GM12864 (cell line): ENCODE measurements around the gene HEBP1.

Source experiments
- DNase-seq: peaks from one replicate; pipeline ENCODE4 v3.0.0-alpha.2; 2011; ENCODE audit warnings: low read depth
- H3K4me3 ChIP-seq: 2 replicates; pipeline ENCODE4 v1.5.1; 2011; ENCODE audit warnings: mild to moderate bottlenecking, low read depth, low read length, control low read depth
- TF ChIP-seq, protein P1 (sequence below): IDR thresholded peaks from 2 replicates; pipeline ENCODE4 v1.5.1; 2011; ENCODE audit warnings: low read depth, mild to moderate bottlenecking, moderate library complexity, low read length, control low read depth, inconsistent platforms; ENCODE audit errors: missing control alignments

HEBP1 gene

DNA sequence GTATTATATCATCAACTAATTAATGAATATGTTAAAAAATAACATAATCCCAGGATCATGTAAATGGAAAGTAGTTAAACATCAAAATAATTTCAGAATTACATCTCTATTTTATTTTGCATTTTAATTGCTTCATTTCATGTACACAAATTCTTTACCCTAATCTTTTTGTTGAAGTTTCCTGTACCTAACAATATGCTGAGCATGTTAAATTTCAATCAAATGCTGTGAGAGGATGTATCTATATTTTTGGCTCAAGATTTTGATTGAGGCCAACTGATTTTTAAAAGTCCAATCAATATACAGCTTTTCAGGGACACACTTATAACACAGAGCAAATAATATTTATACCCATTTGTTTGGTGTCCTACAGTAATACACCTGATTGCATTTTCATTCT is 54.5 kb downstream of the HEBP1 start:
- H3K4me3 ChIP-seq, result no peak overlapping the region
- no peak for DNase-seq
- TF ChIP-seq, protein P1, sequence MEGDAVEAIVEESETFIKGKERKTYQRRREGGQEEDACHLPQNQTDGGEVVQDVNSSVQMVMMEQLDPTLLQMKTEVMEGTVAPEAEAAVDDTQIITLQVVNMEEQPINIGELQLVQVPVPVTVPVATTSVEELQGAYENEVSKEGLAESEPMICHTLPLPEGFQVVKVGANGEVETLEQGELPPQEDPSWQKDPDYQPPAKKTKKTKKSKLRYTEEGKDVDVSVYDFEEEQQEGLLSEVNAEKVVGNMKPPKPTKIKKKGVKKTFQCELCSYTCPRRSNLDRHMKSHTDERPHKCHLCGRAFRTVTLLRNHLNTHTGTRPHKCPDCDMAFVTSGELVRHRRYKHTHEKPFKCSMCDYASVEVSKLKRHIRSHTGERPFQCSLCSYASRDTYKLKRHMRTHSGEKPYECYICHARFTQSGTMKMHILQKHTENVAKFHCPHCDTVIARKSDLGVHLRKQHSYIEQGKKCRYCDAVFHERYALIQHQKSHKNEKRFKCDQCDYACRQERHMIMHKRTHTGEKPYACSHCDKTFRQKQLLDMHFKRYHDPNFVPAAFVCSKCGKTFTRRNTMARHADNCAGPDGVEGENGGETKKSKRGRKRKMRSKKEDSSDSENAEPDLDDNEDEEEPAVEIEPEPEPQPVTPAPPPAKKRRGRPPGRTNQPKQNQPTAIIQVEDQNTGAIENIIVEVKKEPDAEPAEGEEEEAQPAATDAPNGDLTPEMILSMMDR, result no peak

DNA sequence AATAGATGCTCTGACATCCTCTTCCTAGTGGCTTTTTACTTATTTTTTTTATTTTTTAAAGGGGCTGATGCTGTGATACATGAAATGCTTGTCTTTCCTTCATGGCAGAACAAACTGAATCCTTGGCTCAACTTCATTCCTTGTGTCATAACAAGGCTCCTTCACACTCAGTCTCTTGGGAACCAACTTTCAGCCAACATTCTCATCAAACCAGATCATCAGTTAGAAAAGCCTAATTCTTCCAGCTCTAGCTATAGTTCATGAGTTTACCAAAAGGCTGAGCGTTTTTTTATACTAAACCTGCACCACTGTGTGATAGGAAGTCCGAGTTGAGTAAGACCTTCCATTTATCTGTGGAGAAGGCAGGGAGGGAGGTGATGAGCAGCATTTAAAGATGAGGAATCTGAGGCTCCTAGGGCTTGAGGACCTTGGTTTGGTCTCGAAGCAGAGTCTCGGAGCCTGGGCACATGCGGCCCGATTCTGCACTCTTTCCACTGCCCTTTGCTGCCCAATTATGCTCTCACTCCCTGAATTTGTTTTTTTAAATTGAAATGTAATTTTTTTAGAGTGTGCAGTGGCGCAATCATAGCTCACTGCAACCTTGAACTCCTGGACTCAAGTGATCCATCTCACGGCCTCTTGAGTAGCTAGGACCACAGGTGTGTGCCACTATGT is 56.3 kb downstream of the HEBP1 start:
- no peak overlapping the region for H3K4me3 ChIP-seq
- TF ChIP-seq, protein P1, result no peak
- DNase-seq, result no peak

DNA sequence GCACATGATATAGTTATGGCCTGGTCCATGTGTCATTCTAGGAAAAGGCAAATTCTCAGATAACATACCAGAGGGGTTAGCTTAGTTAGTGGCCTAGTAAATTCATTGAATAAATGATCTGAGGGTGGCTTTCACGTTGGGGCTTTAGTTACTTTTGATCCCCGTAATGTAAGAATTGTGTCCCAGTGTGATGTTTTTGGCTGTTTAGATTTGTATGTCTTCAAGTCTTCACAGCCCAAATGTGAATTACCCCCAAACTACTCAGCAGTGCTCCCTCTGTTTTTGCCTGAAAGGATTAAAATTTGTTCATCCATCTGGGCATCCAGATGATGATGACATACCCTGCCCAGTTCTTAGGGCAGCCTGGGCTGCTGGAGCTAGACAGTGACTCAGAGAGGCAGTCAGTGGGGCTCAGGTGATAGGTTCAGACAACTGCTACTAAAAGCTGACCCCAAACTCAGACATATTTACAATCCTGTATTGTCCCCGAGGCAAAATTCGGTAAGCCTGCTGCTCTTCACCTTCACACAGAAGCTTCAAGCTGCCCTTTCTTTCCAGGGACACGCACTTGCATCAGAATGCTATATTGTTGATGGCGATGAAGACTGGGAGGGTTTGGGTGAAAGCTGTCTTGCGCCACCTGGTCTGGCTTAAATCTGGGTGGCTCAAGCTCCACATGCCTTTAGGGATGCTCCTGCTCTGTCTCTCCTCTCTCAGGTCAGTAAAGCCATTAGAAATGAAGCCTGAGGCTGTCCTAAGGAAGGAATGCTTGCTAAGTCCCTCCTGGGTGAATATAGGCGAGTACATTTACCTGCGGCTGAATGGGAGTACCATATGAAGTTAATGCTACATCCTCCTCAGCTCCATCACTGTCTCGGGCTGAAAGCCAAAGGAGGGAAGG is 58.4 kb downstream of the HEBP1 start:
- H3K4me3 ChIP-seq, result no peak overlapping the region
- DNase-seq, result no peak
- TF ChIP-seq, protein P1, result no peak

DNA sequence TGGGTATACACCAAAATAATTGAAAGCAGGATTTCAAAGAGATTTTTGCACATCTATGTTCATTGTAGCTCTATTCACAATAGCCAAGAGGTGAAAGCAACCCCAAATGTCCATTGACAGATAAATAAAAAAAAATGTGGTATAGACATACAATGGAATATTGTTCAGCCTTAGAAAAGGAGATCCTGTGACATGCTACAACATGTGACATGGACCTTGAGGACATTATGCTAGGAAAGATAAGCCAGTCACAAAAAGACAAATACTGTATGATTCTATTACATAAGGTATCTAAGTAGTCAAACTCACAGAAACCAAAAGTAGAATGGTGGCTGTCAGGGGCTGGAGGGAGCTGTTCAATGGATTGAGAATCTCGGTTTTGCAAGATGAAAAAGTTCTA is 60.2 kb downstream of the HEBP1 start:
- no peak for DNase-seq
- no peak overlapping the region for H3K4me3 ChIP-seq
- TF ChIP-seq, protein P1, result no peak

DNA sequence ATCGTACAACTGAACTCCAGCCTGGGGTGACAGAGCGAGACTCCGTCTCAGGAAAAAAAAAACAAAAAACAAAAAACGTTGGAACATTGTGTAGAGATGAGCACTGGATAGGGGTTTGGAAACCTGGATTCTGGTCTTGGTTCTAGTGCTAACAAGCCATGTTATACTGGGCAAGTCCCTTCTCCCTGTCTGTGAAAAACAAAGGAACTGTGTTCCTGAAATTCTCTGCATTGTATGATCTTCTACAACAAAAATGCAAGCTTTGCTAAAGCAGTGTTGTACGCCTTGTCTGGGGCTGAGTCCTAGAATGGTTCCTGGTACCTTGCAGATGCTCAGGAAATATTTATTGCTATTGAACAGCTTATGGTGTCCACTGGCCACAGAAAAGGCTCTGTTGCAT is 61.5 kb downstream of the HEBP1 start:
- TF ChIP-seq, protein P1, result no peak
- no peak overlapping the region for H3K4me3 ChIP-seq
- no peak for DNase-seq

DNA sequence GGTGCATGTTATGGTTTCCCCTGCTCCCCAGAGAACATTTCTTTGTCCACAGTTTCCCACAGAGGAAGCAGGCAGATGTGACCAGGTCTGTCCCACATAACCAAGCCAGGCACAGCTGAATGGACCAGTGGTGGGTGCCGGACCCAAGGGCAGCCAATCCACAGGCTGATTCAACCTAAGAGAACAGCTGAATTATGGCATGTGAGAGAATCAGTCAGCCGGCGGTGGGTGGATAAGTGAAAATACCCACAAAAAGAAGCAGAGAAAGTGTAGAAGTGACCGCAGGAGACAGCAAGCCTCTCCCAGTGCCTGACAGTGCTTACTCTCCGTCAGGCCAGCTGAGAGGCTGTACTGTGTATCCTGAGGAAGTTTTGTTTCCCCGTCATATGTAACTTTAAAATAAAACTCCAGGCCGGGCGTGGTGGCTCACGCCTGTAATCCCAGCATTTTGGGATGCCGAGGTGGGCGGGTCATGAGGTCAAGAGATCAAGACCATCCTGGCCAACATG is 63.0 kb downstream of the HEBP1 start:
- no peak overlapping the region for H3K4me3 ChIP-seq
- DNase-seq, result no peak
- TF ChIP-seq, protein P1, result no peak
